ENCODE measurements around the gene PTPRN2.

PTPRN2 gene

DNA sequence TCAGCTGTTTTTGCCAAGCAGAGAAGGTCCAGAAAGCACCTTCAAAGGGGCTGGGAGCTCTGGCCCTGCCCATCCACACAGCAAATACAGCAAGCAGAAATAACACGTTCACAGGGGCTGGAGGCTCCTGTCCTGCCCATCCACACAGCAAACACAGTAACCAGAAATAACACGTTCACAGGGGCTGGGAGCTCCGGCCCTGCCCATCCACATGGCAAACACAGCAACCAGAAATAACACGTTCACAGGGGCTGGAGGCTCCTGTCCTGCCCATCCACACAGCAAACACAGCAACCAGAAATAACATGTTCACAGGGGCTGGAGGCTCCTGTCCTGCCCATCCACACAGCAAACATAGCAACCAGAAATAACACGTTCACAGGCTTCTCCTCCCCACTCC is 558.1 kb downstream of the PTPRN2 start:
- no peak for DNase-seq

DNA sequence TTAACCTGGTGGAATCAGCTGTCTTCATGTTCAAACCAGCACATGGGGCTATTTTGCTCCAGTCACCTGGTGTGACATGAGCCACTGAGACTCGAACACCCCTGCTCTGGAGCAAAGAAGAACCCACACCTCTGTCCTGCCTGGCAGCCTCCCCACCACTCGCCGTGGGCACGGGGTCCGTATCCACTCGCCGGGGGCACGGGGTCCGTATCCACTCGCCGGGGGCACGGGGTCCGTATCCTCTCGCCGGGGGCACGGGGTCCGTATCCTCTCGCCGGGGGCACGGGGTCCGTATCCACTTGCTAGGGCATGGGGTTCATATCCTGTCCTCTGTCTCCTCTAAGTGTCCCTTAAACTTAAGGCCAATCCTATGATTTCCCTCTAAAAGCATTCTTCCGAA is 558.7 kb downstream of the PTPRN2 start:
- DNase-seq = no peak

DNA sequence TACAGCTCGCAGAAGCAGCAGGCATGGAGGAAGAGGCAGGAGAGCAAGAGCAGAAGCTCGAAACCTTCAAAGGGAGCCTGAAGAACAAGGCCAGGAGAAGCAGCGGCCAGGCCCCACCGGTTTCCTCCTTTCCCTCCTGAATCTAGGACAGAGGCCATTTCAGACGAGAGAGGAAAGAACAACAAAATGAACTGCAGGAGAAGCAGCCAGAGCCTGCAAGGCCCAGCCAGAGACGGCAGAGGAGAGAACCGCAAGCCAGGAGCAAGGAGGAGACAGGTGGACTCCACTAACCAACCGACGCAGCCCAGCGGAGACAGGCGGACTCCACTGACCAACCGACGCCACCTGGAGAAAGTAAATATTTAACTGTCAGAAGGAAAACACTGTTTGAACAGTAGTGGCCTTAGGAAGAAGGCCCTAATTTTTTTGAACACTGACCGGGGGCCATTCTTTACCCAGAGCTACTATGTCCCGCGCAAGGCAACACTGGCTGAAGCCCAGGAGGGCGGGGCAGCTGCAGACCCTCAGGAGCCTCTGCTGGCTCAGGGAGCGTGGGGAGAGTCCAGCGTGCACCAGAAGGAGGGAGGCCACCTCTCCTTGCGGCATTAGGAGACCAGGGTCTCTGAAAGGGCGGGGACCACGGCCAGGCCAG is 559.2 kb downstream of the PTPRN2 start:
- DNase-seq = no peak

DNA sequence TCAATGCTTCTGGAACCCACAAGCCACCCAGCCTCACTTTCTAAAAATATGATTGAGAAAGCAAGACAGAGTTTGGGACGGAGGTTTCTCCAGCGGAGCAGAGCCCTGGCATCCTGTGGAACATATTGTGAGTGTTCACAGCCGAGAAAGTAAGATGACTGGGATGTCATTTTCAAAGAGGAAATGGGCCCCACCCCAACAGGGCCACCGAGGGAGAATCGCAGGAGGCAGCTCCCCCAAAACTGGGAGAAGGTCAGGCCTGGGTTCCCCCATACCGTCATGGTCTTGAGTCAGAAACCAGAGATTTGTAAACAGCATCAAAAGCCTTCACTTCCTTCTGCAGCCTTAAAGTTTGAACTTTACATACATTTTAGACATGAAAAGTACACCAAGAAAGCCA is 560.0 kb downstream of the PTPRN2 start:
- no peak for DNase-seq

DNA sequence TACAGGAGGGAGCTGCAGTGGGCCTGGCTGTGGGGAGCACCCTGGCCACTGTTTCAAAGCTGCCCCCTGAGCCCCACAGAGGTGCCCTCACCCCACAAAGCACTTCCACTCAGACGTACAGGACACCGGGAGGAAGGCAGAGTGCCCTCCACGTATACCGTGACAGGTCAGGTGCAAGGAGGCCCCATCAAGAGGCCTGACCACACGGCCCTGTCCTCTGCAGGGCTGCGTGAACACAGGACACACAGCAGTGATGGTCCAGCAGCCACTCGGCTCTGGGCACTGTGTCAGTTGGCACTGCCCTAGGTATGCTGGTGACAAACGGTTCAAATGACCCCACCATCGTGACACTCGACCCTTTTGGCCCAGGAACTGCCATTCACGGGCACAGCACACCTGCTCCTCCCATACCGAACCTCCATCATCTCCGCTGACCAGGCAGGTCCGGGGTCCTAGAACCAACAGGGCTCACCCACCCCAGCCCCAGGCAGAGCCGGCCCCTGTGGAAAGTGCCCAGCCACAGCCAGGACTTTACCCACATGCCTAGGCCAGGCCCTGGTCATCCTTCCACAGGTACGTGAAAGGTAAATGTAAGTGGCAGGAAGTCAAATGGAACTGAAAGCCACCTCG is 560.9 kb downstream of the PTPRN2 start:
- DNase-seq = no peak

DNA sequence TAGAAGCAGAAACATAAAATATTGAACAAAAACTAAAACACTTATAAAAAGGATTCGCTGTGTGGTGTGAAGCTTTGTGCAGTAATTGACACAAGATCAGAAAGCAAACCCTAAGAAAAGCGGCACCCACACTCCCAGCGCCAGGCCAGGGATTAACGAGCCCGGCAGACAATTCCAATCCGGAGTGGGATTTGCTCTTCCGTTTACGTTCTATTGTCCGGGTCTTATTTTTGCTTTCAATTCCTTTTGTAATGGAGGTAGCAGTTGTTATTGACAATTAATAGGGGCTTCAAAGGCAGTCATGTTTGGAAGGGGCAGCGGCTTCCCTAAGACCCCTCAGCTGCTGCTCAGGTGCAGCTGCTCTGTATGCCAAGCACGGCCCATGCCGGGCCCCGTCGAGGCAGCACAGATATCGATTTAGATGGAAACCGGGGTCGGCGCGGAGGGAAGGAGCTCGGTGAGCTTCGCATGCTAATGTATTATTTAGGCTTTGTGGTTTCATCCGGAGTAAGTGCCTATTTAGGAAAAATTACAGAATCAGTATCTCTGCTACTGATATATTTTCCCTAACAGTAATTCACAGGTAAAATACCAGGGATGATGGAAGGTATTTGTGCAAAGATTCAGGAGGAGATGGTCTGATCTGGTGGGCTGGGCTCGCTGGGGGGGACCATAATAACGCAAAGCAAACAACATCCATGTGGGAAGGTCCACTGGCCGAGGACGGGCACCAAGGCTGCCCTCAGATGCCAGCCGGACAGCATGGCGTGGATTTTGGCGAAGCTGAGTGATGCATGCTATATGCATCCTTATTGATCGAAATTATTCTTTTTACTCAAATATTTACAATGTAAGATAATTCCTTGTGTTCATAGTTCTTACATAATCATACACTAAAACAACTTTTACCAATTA is 561.7 kb downstream of the PTPRN2 start:
- DNase-seq = no peak

DNA sequence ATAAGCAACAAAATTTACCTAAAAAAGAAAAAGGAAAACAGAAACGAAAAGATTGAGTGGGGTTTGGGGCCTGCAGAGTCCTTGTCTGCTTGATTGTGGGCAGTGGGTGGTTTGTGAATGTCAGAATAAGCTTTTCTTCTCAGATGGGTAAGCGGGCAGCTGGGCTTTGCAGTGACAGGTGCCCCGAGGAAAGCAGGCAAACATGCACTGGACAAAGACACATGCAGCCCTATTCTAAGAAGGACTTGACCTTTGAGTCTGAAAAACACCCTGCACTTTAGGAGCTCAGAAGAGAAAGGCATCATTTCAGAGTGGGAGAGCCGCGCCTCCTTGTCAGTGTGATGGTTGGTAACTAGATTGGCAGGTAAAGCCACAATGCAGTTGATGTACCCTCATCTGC is 562.7 kb downstream of the PTPRN2 start:
- no peak for DNase-seq

DNA sequence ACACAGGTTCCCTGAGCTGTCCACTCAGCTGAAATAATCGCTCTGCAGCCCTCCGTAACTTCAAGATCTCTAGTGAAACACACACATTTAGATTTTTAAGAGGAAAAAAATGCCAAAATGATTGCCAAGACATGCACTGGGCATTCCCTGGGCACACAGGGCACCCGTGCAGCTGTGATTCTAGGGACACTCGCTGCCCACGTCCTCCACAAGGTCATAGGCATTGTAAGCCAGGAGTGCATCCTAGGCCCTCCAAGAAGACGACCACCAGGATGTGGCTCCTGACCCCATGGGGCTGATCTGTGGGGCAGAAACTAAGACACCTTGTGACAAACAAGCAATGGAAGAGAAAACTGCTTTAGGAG is 563.3 kb downstream of the PTPRN2 start:
- no peak for DNase-seq

DNA sequence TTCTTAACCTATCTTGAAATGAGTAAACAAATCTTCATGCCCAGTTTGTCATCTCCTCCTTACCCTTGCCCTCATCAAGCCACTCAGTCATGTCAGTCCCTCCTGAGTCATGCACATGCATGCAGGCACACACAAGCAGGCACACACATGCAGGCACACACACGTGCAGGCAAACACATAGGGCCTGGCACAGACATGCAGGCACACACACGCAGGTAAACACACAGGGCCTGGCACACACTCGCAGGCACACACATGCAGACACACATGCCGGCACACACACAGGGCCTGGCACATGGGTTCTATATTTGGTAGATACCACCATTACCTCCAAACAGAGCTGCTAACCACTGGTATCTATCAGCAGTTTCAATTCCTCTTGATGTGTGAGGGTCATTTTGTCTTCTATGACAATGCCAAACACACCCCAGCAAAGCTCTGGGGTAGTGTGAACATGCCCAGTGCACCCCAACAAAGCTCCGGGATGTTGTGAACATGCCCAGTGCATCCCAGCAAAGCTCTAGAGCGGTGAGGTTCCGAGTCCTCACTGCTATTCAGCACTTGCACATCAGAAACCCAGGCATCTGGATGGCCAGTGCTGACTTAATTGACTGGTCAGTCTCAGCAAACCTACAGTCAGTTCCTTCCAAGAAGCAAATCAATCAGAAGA is 563.8 kb downstream of the PTPRN2 start:
- no peak for DNase-seq

DNA sequence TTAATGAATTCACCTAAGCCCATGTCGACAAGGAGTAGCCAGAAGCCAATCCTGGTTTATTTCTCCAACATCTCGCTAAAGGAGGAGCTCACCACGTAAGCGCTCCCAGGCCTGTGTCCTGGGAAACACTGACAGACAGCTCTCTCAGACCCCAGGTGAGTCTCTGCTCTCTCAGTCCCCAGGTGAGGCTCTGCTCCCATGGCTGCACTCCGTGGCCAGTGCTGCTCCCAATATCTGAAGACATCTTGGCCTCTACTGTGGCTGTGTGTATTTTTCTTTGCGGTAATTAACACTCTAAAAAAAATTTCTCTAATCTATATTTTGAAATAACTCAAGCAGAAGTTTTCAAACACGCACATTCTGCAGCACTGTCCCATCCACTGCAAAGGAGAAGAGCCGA is 564.5 kb downstream of the PTPRN2 start:
- no peak for DNase-seq

DNA sequence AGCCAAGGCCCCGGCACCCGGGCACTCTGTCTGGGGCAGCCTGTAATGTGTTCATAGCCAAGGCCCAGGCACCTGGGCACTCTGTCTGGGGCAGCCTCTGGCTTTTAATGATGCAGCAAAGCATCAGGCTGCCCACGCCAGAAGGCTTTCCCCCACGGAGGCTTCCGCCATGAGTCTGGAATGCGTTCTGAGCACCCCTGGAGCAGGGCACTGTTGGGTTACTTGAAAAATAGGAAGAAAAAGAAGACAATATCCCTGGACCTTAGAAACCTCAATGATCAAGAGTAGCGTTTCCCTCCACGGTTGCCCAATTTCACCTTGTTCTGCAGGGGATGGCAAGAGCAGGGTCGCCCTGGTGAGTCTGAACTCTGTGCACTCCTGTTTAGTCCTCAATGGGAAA is 565.0 kb downstream of the PTPRN2 start:
- DNase-seq = no peak

DNA sequence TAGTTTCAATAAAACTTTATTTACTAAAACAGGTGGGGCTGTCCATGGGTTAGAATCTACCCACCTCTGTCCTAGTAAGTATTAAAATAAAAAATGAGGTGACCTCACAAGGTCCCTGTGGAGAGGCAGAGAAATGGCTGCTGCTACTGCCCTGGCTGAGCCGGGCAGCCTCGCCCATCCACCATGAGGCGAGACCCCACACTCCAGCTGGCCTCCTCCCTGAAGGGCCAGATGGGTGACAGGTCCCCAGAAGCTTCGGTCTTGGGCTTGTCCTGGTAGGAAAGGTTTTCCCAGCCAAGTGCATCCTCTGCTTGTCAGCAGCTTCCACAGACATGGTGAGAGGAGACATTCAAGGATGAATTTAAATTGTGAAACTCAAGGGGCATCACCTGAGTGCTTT is 565.8 kb downstream of the PTPRN2 start:
- DNase-seq = no peak

DNA sequence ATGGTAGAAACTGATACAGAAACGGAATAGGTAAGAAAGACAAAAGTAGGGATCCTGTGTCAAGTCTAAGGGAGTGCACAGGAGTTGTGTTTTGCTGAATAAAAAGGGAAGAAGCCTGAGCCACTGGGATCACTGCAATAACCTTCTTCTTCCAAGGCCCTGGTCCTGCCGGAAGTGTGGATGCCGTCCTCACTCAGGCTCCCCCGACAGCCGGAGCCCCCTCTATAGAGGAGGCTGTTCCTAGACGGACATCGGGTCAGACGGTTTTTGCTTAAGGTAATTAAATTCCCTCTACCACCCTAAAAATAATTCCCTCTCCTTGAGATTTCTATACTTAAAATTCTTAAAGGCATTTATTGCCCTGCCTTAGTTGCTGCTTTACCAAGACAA is 566.9 kb downstream of the PTPRN2 start:
- no peak for DNase-seq

DNA sequence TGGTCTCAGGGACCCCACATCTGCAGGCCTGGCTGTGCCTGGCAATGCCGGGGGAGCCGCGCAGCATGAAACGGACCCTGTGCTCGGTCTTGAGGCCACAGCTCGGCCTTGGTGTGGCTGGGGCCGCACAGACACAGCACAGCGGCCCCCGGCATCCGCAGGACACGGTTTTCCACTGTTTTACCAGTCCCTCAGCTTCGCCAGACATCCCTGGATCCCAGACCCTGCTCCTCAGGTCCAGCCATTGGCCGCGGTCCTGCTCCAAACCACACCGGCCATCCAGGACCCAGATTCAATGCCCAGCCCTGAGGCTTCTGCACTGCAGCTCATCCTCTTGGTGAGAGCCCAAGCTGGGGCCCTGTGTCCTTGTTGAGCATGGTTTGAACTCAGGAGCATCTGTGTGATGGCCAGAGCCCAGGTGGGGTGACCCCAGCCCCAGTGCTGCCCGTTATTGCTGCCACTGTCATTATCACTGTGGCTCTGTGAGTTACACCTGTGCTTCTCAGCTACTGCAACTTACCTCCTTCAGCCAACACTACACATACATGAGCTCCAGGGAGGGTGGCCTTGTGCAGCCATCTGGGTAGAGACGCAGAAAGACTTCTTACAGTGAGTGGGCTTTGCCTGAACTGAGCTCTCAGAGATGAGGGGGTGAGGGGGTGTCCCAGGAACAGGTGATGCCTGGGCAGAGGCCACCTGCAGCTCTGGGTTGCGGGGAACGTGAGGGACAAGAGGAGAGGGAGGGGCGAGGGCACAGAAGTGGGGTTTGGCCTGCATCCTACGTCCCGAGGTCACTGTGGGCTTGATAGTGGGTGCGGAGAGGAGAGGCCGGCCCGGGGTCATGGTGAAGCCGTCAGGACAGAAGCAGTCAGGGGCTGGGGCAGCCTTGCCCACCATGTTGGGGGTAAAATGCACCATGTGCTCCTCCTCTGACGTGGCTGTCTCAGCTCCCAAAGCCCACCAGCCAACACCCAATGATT is 567.6 kb downstream of the PTPRN2 start:
- DNase-seq = no peak

DNA sequence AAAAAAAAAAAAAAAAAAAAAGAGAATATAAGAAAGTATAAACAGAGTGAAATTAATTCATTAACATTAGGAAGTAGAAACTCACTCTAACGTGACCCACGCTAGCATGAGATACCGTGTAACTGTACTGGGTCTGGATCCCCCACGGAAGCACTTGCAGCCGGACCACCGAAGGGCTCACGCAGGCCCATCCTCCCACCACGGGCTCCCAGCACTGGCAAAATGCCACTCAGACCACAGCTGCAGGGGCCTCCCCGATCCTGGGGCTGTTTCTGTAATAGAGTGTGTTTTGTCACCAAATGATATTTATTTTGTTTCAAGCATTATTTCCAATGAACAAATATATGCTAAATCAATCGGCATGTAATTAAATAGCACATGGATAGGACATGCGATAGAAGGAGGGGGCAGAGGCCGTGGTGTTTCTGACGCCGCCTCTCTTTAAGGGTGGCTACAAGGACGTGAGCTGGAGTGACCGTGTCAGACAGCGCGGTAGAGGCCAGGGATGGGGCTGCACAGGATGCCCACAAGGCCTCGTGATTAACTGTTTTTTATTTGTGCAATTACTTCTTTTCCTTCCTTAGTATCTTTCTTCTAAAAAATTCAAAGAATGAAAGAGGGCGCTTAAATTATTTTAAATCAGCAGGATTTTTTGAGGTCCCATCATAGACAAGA is 568.5 kb downstream of the PTPRN2 start:
- no peak for DNase-seq

DNA sequence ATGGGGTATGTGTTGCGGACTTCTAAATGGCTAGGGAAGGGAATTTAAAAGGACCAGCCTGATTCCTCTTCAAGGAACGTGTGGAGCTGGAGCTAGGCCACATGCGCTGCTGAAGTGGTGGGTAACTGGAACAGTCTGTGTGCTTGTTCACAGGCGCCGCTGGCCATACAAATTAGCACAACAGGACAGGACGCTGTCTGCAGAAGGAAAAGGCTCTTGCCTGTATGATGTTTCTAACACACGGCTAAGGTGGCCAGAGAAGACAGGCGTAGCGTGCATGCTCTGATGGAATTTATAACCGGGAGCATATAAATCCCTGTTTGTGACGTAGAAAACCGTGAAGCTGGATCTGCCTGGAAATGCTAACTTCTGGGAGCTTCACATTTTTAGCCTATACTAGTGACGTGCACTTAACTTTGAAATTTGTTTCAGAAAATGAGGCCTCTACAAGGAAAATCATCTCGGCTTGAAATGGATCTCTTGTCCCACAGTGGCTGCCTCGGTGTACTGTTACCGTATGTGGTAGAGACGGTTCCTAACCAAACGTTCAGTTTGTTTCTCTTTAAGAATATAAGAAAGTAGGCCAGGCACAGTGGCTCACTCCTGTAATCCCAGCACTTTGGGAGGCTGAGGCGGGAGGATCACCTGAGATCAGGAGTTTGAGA is 569.4 kb downstream of the PTPRN2 start:
- no peak for DNase-seq

DNA sequence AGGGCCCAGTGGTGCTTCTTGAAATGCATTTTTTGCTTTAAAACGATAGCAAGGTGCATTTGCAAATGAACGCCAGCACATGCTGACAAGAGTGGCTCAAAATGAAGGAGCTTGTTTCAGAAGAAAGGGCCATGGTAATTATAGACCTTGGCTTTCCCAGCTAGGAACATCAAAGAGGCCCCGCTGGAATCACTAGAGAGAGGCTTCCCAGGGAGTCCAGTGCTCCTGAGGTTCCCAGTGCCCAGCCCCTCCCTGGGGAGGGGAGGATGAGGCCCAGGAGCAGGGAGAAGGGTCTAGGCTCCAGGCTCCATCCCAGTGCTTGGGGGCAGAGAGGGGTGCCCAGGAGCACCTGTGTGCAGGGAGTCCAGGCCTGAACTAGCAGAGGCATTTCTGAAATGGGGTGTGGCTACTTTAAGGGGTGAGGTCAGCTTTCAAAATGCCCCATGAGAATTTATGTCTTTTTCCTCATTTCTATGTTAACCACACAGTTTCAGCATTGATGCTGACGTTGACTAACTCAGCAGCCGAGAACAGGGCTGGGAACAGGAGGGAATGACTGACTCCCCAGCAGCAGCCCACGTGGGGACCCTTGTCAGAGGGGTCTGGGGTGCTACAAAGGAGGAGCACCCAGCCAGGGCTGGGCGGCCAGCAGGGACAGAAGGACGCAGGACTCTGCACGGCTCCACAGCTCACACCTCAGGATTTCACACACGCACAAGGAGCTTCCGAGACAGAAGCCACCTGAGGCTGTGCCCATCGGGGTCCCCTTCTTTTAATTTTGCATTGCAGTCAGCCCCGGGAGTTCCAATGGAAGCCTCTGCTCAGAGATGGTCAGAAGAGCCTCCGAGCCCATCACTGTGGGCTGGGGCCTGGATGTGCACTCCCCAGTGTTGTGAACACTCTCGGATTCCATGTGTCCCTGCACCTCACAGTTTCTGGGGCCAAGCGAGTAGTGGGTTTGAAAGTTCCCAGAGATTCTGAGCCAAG is 570.2 kb downstream of the PTPRN2 start:
- no peak for DNase-seq

DNA sequence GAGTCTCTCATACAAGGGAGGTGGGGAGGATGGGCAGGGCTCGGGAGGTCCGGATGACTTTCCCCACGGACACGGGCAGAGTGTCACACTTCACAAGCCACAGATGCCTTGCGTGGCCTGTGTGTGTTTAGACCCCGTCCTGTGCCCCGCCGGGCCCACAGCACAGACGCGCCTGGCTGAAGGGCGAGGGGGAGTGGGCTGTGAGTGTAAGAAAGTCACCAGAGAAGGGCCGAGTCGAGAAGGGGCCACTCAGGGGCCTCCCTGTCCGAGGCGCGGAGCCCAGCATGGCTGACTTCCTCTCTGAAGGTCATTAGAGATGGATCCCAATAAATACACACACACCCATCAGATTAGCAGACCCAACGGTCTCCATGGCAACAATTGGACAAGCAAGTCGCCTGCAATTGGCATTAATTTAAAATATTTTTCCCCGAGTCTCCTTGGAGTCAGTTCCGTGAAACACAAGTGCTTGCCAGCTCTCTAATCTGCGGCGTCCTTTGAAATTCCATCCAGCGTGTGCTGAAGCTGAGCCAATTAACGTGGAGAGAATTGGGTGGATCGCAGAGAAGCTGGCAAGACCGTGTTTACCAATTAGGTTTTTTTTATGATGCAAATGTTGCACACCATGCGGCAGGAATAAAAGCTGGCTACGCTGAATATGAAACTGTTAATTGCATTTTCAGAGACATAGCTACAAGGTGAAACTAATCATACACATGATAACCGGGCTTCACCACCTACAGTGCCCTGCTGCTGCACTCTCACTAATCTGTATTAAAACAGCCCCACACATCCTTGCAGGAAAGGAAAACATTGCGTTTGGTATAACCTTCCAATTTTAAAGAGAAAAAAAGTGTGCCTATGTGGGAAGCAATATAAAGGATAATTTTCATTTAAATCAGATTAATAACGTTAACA is 571.2 kb downstream of the PTPRN2 start:
- DNase-seq = no peak

Measured in activated CD4-positive, CD25-positive, alpha-beta regulatory T cell (primary cell).